ENCODE data around the gene BCKDK. TPM values are rescaled to one million over a fixed set of nuclear protein-coding genes. Genes with fewer than 3 reads are reported as not detected.

BCKDK gene
- total RNA-seq, 1 donor = 39.5 TPM

- no peak within 1 kb of the TSS for H3K4me3 ChIP-seq (ENCODE audit: low read depth, low read length)
- DNase-seq (ENCODE audit: low read depth) = no peak
- TF ChIP-seq CTCF (IDR thresholded peaks at IDR 0.05; ENCODE audit: insufficient read depth, low read length) = no peak
These were observed 19.6 kb upstream of the BCKDK start, which contains the start of gene PRSS53 for GRCh38 chr16:31088459-31089183. PRSS53 (minus strand) TSS chr16:31088943; CDS start chr16:31088809, 134 bp downstream.

GRCh38 chr16:31089199-31089598 is 19.0 kb upstream of the BCKDK start:
- no peak for TF ChIP-seq CTCF (IDR thresholded peaks at IDR 0.05; ENCODE audit: insufficient read depth, low read length)
- no peak for DNase-seq (ENCODE audit: low read depth)
- no peak overlapping the region for H3K4me3 ChIP-seq (ENCODE audit: low read depth, low read length)

DNA sequence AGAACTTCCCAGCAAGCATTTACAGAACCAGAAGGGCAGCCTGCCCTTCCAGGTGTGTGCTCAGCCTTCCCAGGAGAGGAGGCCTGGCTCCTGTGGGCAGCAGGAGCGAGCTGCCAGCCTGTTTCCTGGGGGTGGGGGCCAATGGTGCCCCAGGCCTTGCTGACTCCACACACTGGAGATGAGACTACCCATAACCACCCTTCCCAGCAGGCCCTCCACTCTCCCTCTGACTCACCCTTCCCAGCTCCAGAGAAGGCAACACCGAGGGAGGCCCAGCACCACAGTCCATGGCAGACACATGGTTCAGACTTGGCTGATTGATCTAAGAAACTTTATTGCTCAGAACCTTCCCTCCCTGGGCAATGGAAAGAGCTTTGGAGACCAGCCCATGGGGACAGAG is 17.6 kb upstream of the BCKDK start:
- peak; percentile 8 for DNase-seq (ENCODE audit: low read depth)
- no peak for TF ChIP-seq CTCF (IDR thresholded peaks at IDR 0.05; ENCODE audit: insufficient read depth, low read length)
- H3K4me3 ChIP-seq (ENCODE audit: low read depth, low read length) = no peak overlapping the region

- H3K4me3 ChIP-seq (ENCODE audit: low read depth, low read length) = no peak overlapping the region
- no peak for TF ChIP-seq CTCF (IDR thresholded peaks at IDR 0.05; ENCODE audit: insufficient read depth, low read length)
- DNase-seq (ENCODE audit: low read depth) = no peak
These were observed 15.9 kb upstream of the BCKDK start for GRCh38 chr16:31092330-31092729.

DNA sequence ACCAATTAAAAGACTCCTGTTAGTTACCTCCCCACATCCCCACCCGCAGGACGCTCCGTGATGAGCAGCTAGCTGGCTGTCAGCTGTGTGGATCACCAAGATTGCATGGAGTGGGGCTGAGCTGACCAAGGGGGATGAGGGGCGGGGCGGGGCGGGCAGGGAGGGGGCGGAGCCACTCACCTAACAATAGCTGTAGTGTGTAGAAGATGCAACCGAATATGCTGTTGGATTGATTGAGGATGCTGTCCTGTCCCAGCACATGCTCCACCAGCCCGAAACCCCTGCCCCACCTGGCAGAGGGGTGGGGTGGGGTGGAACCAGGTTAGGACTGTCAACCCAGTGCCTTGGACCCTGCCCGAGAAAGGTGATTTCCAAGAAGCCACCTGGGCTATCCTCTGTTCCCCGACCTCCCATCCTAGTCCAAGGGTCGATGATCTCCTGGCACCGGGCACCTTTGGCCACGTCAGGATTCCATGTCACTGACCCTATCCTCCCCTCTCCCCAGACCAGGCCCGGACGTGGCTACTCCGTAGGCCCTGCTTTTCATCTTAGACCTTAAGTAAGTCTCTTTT is 15.0 kb upstream of the BCKDK start:
- H3K4me3 ChIP-seq (ENCODE audit: low read depth, low read length) = peak overlapping the region; percentile 94
- DNase-seq (ENCODE audit: low read depth) = no peak
- no peak for TF ChIP-seq CTCF (IDR thresholded peaks at IDR 0.05; ENCODE audit: insufficient read depth, low read length)

DNA sequence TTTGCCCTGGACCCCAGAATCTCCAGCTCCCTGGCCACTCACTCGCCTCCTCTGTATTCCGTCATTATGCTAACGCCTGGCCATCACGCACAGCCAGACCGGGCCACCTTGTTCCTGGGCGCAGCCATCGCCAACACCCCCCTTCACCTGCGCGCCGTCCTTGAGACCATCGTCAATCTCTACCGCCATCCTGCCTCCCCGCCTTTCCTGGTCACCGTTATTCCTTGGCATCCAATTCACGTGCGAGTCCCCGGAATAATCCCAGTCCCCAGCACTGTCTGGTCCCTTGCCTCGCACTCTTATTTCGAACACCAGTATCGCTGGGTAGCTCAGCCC is 14.1 kb upstream of the BCKDK start:
- peak overlapping the region; percentile 94 for H3K4me3 ChIP-seq (ENCODE audit: low read depth, low read length)
- DNase-seq (ENCODE audit: low read depth) = peak; percentile 10
- TF ChIP-seq CTCF (IDR thresholded peaks at IDR 0.05; ENCODE audit: insufficient read depth, low read length) = no peak

Measured in fibroblast of the aortic adventitia (primary cell).